ENCODE results near the gene SYT9.

The SYT9 gene

DNA sequence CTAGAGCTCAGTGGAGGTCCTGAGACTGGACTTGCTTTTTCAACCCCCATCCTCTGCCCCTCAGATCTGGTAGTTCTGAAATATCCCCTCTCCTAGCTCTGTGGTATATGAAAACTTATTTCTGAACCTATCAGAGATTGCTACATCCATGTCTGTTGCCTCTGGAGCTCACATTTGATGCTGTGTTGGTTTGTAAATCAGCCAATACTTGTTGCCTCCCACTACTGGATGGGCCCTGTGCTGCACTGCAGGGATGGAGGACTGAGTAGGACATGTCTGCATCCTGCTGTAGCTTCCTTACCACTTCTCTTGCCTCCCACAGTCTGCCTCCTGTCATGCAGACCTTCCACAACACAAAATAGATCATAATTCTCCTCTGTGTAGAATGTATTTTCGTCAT, 238.8 kb downstream of the SYT9 start:
- H3K36me3 ChIP-seq (ENCODE audit: control insufficient read depth, low read length) = no peaks in the 10 kb centered on the region
- no peak overlapping the region for H3K4me2 ChIP-seq (ENCODE audit: low read length)
- H3K4me3 ChIP-seq (ENCODE audit: low read length) = no peak overlapping the region
- peaks cover 12% of the 10 kb centered on the region for H3K4me1 ChIP-seq (ENCODE audit: control insufficient read depth, low read length)
- H3K79me2 ChIP-seq (ENCODE audit: control insufficient read depth, low read length) = no peaks in the 10 kb centered on the region
- H4K20me1 ChIP-seq (ENCODE audit: control insufficient read depth, insufficient read depth, low read depth, low read length) = no peaks in the 10 kb centered on the region
- H3K27me3 ChIP-seq (ENCODE audit: control insufficient read depth, low read length) = no peaks in the 10 kb centered on the region
- H3K27ac ChIP-seq (ENCODE audit: low read depth, low read length) = no peak overlapping the region
- no peaks in the 10 kb centered on the region for H3K9me3 ChIP-seq (ENCODE audit: control insufficient read depth, insufficient read depth, low read length)
- TF ChIP-seq, protein P1, sequence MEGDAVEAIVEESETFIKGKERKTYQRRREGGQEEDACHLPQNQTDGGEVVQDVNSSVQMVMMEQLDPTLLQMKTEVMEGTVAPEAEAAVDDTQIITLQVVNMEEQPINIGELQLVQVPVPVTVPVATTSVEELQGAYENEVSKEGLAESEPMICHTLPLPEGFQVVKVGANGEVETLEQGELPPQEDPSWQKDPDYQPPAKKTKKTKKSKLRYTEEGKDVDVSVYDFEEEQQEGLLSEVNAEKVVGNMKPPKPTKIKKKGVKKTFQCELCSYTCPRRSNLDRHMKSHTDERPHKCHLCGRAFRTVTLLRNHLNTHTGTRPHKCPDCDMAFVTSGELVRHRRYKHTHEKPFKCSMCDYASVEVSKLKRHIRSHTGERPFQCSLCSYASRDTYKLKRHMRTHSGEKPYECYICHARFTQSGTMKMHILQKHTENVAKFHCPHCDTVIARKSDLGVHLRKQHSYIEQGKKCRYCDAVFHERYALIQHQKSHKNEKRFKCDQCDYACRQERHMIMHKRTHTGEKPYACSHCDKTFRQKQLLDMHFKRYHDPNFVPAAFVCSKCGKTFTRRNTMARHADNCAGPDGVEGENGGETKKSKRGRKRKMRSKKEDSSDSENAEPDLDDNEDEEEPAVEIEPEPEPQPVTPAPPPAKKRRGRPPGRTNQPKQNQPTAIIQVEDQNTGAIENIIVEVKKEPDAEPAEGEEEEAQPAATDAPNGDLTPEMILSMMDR (IDR thresholded peaks at IDR 0.05; ENCODE audit: low read depth, low read length, poor library complexity, severe bottlenecking) = no peak
- no peak for TF ChIP-seq EZH2phosphoT487 (IDR thresholded peaks at IDR 0.05; ENCODE audit: borderline replicate concordance, low read length)
- no peaks in the 10 kb centered on the region for H3F3A ChIP-seq (ENCODE audit: control insufficient read depth, insufficient read depth)
- H3K9me2 ChIP-seq (replicated peaks; ENCODE audit: control insufficient read depth, low read length) = no peaks in the 10 kb centered on the region

DNA sequence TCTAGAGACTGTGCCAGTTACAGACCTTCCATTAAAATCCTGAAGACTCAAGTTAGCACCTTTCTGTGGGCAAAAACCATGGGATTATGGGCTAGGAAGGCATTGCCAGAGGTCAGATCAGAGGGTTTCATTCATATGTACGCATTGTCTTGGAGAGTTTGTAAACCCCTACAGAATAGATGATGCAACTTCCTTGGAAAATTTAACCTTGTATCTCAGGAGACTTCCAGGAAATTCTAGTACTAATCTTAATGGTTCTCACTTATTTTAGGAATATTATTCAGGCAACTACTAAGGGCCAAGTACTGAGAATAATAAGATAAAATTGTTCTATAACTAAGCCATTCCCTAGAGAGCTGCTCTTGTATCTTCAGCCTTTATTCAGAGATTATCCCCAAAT, 240.5 kb downstream of the SYT9 start:
- no peak overlapping the region for H3K4me2 ChIP-seq (ENCODE audit: low read length)

DNA sequence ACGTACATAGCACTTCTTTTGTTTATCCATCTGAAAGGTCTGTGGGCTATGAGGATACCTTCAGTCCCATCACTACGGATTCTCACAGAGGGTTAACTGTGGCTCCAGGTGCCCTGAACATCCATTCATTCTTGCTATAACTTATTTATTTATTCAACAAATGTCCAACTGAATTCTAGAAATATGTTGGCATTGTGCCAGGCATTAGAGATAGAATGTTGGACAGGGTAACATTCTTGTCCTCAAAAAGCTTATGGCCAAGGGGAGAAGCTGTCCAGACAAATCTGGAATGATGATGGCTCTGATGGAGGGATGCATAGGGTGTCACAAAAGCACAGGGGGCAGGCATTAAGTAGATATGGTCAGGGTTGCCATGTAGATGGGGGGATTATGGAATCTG, 242.0 kb downstream of the SYT9 start:
- H3K27me3 ChIP-seq (ENCODE audit: control insufficient read depth, low read length) = no peaks in the 10 kb centered on the region
- no peak overlapping the region for H3K4me3 ChIP-seq (ENCODE audit: low read length)
- H3F3A ChIP-seq (ENCODE audit: control insufficient read depth, insufficient read depth) = no peaks in the 10 kb centered on the region
- H3K4me1 ChIP-seq (ENCODE audit: control insufficient read depth, low read length) = peaks cover 29% of the 10 kb centered on the region
- no peak overlapping the region for H3K4me2 ChIP-seq (ENCODE audit: low read length)
- H4K20me1 ChIP-seq (ENCODE audit: control insufficient read depth, insufficient read depth, low read depth, low read length) = no peaks in the 10 kb centered on the region
- H3K9me3 ChIP-seq (ENCODE audit: control insufficient read depth, insufficient read depth, low read length) = no peaks in the 10 kb centered on the region
- no peak overlapping the region for H3K27ac ChIP-seq (ENCODE audit: low read depth, low read length)
- no peaks in the 10 kb centered on the region for H3K79me2 ChIP-seq (ENCODE audit: control insufficient read depth, low read length)
- H3K36me3 ChIP-seq (ENCODE audit: control insufficient read depth, low read length) = no peaks in the 10 kb centered on the region
- TF ChIP-seq, protein P1 (IDR thresholded peaks at IDR 0.05; ENCODE audit: low read depth, low read length, poor library complexity, severe bottlenecking) = no peak
- no peak for TF ChIP-seq EZH2phosphoT487 (IDR thresholded peaks at IDR 0.05; ENCODE audit: borderline replicate concordance, low read length)
- no peaks in the 10 kb centered on the region for H3K9me2 ChIP-seq (replicated peaks; ENCODE audit: control insufficient read depth, low read length)

More for the DNA sequence above, 240.5 kb downstream of the SYT9 start:
- TF ChIP-seq EZH2phosphoT487 (IDR thresholded peaks at IDR 0.05; ENCODE audit: borderline replicate concordance, low read length) = no peak
- TF ChIP-seq, protein P1 (IDR thresholded peaks at IDR 0.05; ENCODE audit: low read depth, low read length, poor library complexity, severe bottlenecking) = no peak
- Histone ChIP-seq H3K4me3 (ENCODE audit: low read length) (no peak overlapping the region), H3F3A (ENCODE audit: control insufficient read depth, insufficient read depth) (no peaks in the 10 kb centered on the region), H3K27me3 (ENCODE audit: control insufficient read depth, low read length) (no peaks in the 10 kb centered on the region), H3K9me3 (ENCODE audit: control insufficient read depth, insufficient read depth, low read length) (no peaks in the 10 kb centered on the region), H3K36me3 (ENCODE audit: control insufficient read depth, low read length) (no peaks in the 10 kb centered on the region), H4K20me1 (ENCODE audit: control insufficient read depth, insufficient read depth, low read depth, low read length) (no peaks in the 10 kb centered on the region), H3K27ac (ENCODE audit: low read depth, low read length) (no peak overlapping the region), H3K79me2 (ENCODE audit: control insufficient read depth, low read length) (no peaks in the 10 kb centered on the region), H3K9me2 (replicated peaks; ENCODE audit: control insufficient read depth, low read length) (no peaks in the 10 kb centered on the region), H3K4me1 (ENCODE audit: control insufficient read depth, low read length) (peaks cover 29% of the 10 kb centered on the region)
